ENCODE measurements around the gene SGCA.

Gene SGCA

DNA sequence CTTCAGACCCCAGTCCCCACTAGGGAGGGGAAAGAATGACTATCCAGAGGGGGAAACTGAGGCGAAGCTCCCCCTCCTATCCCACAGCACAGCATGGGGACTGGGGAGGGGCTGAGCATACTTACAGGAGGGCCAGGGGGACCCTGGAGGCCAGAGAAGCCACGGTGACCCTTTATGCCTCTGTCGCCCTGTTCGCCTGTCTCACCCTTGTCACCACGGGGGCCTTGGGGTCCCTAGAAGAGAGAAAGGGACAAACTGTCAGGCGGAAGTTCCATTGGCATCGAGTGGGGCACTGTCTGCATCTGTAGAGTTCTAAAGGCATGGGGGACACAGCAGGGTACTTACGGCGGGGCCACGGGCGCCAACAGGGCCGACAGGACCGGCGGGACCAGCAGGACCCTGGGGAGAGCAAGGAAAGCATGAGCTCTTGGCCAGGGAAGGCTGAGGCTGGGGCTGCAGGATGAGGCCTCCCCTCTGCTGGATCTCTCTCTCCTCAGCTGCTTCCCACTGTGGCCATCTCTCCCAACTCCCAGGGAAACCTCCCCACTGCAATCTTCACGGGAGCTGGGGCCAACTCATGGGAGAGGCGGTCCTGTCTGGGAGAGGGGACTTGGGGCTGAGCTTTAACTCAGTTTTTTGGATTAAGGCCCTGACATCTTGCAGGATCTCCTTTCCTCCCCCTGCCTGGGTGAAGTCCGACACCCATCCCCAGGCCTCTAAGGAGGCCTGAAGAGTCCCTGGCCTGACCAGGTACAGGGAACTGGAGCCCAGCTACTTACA is 22.1 kb downstream of the SGCA start:
- H3K27me3 Mint-ChIP-seq = peaks cover 23% of the 10 kb centered on the region
- no peak overlapping the region for H3K27ac Mint-ChIP-seq
- H3K9me3 Mint-ChIP-seq = no peaks in the 10 kb centered on the region
- H3K36me3 Mint-ChIP-seq = no peaks in the 10 kb centered on the region
- no peak overlapping the region for H3K4me3 Mint-ChIP-seq
- peaks cover 42% of the 10 kb centered on the region for H3K4me1 Mint-ChIP-seq
- no peak for ATAC-seq

DNA sequence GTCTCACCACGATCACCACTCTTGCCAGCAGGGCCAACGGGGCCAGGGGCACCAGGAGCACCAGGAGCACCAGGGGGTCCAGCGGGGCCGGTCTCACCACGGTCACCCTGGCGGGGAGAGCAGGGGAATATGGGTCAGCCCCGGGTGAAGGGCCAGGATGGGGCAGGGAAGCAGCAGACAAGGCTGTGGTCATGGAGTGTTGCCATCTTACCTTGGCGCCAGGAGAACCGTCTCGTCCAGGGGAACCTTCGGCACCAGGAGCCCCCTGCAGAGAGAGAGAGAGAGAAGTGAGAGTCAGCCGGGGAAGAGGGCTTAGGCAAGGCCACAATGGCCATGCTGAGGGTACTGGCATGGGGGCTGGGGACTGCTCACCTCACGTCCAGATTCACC is 22.7 kb downstream of the SGCA start:
- Mint-ChIP-seq H3K9me3 (no peaks in the 10 kb centered on the region), H3K4me1 (peaks cover 42% of the 10 kb centered on the region), H3K27me3 (peaks cover 25% of the 10 kb centered on the region), H3K4me3 (no peak overlapping the region), H3K27ac (no peak overlapping the region), H3K36me3 (no peaks in the 10 kb centered on the region)
- no peak for ATAC-seq

DNA sequence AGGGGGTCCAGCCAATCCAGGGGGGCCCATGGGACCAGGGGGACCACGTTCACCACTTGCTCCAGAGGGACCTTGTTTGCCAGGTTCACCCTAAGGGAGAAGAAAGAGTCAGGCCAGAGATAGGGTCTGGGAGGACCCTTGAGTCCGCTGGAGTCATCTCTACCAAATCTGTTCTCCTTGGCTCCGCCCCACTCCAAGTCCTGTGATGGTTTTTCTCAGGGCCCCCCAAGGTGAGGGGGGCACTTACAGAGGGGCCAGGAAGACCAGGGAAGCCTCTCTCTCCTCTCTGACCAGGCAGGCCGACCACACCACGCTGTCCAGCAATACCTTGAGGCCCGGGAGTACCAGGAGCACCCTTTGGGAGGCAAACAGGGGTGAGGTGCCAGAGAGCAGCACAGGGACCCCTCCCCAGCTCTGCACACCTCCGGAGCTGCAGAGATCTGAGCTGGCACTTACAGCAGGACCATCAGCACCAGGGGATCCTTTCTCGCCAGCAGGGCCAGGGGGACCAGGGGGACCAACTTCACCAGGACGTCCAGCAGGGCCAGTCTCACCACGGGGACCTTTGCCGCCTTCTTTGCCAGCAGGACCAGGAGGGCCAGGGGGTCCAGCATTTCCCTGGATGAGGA is 23.2 kb downstream of the SGCA start:
- ATAC-seq = no peak
- Mint-ChIP-seq H3K4me3 (no peak overlapping the region), H3K27me3 (peaks cover 30% of the 10 kb centered on the region), H3K27ac (no peak overlapping the region), H3K9me3 (no peaks in the 10 kb centered on the region), H3K4me1 (peaks cover 42% of the 10 kb centered on the region), H3K36me3 (no peaks in the 10 kb centered on the region)

DNA sequence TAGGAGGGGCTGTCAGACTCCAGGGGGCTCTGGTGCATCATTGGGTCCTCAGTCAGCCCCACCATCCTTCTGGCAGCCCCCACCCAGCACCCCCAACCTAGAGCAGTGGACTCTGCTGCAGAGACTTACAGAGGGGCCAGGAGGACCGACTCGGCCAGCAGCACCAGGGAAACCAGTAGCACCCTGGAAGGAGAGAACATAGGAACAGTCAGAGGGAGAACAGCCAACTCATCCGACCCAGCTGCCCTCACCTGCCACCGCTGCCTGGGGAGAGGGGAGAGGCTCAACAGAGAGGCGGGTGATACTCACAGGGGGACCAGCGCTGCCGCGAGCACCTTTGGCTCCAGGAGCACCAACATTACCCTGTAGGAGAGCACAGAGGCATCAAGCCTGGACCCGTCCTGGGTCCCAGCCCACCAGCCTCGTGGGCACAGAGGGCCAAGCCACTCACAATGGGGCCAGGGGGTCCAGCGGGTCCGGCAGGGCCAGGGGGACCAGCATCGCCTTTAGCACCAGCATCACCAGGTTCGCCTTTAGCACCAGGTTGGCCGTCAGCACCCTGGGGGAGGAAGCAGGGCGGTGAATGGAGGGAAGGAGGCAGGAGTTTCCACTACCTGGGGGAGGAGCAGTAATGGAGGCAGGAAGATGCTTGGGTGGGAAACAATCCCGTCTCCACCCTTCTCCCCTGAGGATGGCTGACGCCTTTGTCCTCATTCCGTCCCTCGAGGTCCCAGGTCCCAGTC is 23.9 kb downstream of the SGCA start:
- no peak overlapping the region for H3K4me3 Mint-ChIP-seq
- no peaks in the 10 kb centered on the region for H3K9me3 Mint-ChIP-seq
- H3K27ac Mint-ChIP-seq = no peak overlapping the region
- ATAC-seq = no peak
- peaks cover 33% of the 10 kb centered on the region for H3K27me3 Mint-ChIP-seq
- peaks cover 38% of the 10 kb centered on the region for H3K4me1 Mint-ChIP-seq
- no peaks in the 10 kb centered on the region for H3K36me3 Mint-ChIP-seq

DNA sequence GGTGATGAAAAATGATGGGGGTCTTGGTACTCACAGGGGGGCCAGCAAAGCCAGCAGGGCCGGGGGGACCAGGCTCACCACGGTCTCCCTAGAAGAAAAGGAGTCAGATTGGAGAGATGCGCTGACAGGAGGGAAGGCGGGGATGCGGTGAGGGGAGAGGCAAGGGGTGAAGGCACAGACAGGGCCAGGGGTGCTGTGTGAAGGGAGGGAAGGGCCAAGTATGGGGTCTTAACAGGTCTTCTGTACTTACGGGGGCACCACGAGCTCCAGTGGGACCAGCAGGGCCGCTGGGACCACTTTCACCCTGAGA is 24.4 kb downstream of the SGCA start:
- H3K36me3 Mint-ChIP-seq = no peaks in the 10 kb centered on the region
- peaks cover 34% of the 10 kb centered on the region for H3K4me1 Mint-ChIP-seq
- H3K9me3 Mint-ChIP-seq = no peaks in the 10 kb centered on the region
- H3K27me3 Mint-ChIP-seq = peaks cover 34% of the 10 kb centered on the region
- H3K27ac Mint-ChIP-seq = no peak overlapping the region
- H3K4me3 Mint-ChIP-seq = no peak overlapping the region
- no peak for ATAC-seq

DNA sequence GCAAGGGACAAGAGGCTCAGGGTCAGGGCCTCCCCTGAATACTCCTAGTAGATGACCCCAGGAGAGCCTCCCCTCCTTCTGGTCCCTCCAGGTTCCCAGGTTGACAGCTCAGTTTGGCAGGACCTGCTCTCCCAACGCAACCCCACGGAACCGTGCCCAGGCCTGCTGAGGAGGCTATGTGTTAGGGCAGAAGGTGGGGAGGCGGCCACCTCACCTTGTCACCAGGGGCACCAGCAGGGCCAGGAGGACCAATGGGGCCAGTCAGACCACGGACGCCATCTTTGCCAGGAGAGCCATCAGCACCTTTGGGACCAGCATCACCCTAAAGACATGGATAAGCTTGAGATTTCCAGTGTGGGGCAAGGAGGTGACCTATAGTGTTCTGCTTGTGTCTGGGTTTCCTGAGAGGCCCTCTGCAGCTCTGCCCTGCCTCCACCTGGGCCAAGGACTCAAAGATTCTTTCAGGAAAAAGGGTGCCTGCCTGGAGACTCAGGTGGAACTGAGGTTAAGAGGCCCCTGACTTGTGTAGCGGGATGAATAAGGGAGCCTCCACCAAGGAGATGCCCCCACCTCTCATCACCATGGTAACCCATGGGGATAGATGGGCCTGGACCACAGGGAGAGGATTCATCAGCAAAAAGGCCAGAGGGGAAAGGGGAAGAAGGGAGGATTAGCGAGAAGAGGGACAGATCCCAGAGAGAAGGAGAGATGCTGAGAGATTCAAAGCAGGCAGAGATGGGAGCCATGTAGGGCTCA is 25.0 kb downstream of the SGCA start:
- Mint-ChIP-seq H3K36me3 (no peaks in the 10 kb centered on the region), H3K27ac (no peak overlapping the region), H3K4me1 (peaks cover 34% of the 10 kb centered on the region), H3K4me3 (no peak overlapping the region), H3K9me3 (no peaks in the 10 kb centered on the region), H3K27me3 (peaks cover 39% of the 10 kb centered on the region)
- ATAC-seq = no peak

DNA sequence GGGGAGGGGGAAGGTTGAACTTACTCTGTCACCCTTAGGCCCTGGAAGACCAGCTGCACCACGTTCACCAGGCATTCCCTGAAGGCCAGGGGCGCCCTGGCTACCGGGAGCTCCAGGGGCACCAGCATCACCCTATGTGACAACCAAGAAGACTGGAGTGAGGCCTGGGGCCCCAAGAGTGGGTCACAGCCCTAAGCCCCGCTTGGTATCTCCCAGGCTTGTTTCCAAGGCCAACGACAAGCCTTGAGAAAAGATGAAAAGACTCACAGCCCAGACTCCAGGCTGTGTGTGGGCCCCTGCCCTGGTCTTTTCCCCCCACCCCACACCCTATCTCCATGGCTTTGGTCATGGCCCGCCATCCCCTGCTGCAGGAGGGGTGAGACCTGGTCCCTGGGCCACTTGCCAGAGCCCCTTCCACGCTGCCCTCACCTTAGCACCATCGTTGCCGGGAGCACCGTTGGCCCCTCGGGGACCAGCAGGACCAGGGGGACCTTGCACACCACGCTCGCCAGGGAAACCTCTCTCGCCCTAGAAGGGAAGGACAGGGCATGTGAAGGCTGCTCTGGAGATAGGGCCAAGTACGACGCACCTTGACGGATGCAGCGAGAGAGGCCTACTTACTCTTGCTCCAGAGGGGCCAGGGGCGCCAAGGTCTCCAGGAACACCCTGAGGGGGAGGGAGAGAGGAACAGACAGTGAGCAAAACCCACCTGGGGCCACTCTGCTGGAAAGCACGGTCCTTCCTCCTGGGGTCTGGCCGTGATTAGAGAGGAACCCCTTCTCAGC is 25.7 kb downstream of the SGCA start:
- H3K36me3 Mint-ChIP-seq = no peaks in the 10 kb centered on the region
- no peaks in the 10 kb centered on the region for H3K9me3 Mint-ChIP-seq
- peaks cover 32% of the 10 kb centered on the region for H3K4me1 Mint-ChIP-seq
- H3K27ac Mint-ChIP-seq = no peak overlapping the region
- no peak for ATAC-seq
- peaks cover 41% of the 10 kb centered on the region for H3K27me3 Mint-ChIP-seq
- no peak overlapping the region for H3K4me3 Mint-ChIP-seq

DNA sequence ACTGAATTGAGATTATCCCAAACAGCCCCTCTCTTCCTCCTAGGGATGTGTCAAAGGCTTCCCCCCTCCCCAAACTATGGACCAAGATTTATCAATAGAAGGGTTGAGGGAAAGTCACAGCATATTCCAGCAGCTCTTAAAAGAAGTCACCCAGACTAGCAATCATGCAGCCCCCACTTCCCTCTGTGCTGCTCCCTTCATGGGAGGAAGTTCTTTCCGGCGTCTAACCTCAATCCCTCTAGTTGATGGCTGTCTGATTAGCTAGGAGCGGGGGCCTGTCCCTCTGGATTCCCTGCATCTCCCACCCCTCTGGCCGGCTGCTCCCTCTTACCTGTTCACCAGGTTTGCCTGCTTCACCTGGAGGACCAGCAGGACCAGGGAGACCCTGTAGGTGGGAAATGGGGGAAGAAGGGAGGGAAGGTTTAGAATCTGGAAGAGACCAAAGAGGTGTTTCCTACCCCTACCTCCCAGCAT is 26.4 kb downstream of the SGCA start:
- no peak overlapping the region for H3K4me3 Mint-ChIP-seq
- ATAC-seq = no peak
- no peaks in the 10 kb centered on the region for H3K9me3 Mint-ChIP-seq
- peak overlapping the region; percentile 8 for H3K27ac Mint-ChIP-seq
- H3K27me3 Mint-ChIP-seq = peaks cover 41% of the 10 kb centered on the region
- no peaks in the 10 kb centered on the region for H3K36me3 Mint-ChIP-seq
- H3K4me1 Mint-ChIP-seq = peaks cover 32% of the 10 kb centered on the region

DNA sequence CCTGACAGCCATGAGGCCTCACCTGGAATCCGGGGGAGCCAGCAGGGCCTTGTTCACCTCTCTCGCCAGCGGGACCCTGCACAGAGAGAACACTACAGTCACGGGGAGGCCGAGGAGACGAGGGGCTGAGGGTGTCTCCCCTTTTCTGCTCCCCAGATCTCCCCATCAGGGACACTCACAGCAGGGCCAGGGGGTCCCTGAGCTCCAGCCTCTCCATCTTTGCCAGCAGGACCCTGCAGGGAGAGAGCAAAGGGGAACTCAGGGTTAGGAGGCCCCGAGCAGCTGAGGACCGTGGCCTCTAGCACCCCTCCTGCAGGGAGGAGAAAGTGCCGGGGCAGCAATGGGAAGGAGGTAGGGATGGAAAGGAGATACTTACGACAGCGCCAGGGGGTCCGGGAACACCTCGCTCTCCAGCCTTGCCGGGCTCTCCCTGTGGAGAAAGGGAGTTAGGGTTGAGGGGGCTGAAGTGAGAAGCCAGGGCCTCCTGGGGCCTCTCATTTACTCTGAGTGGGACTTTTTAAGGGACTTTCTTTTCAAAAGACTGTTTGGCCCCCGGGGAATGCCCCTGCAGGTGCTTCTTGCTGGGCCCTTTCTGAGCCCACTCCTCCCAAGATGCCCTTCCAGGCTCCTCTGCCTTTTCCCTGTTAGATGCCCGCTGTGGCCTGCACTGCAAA is 26.9 kb downstream of the SGCA start:
- no peaks in the 10 kb centered on the region for H3K36me3 Mint-ChIP-seq
- no peak overlapping the region for H3K4me3 Mint-ChIP-seq
- peaks cover 47% of the 10 kb centered on the region for H3K27me3 Mint-ChIP-seq
- H3K4me1 Mint-ChIP-seq = peaks cover 32% of the 10 kb centered on the region
- H3K9me3 Mint-ChIP-seq = no peaks in the 10 kb centered on the region
- ATAC-seq = peak; percentile 22
- H3K27ac Mint-ChIP-seq = peak overlapping the region; percentile 8

DNA sequence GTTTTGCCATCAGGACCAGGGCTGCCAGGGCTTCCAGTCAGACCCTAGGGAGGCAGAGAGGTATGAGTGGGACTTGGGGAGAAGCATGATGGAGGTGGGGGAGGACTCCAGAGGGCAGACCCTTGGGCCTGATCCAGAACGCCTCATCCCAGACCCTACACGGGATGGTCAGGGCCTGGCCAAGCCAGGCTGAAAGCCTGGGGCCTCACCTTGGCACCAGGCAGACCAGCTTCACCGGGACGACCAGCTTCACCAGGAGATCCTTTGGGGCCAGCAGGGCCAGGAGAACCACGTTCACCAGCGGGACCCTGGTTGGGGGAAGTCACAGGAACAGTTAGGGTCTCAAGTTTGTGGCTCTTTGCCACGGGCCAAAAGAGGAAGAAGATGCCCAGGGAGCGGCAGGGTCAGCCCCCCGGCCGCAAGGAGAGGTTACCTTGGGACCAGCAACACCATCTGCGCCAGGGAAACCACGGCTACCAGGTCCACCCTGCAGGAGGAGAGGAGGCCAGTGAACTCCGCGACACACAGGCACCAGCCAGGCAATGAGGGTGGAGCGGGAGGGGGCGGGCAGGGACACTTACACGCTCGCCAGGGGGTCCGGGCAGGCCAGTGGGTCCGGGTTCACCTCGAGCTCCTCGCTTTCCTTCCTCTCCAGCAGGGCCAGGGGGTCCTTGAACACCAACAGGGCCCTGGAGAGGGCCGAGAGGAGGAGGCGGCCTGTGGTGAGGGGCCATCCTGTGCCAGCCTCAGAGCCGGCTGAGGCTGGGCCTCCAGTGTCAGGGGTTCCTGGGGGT is 28.5 kb downstream of the SGCA start:
- no peak overlapping the region for H3K4me3 Mint-ChIP-seq
- H3K4me1 Mint-ChIP-seq = peaks cover 32% of the 10 kb centered on the region
- no peak overlapping the region for H3K27ac Mint-ChIP-seq
- no peak for ATAC-seq
- no peaks in the 10 kb centered on the region for H3K36me3 Mint-ChIP-seq
- H3K27me3 Mint-ChIP-seq = peaks cover 46% of the 10 kb centered on the region
- no peaks in the 10 kb centered on the region for H3K9me3 Mint-ChIP-seq

DNA sequence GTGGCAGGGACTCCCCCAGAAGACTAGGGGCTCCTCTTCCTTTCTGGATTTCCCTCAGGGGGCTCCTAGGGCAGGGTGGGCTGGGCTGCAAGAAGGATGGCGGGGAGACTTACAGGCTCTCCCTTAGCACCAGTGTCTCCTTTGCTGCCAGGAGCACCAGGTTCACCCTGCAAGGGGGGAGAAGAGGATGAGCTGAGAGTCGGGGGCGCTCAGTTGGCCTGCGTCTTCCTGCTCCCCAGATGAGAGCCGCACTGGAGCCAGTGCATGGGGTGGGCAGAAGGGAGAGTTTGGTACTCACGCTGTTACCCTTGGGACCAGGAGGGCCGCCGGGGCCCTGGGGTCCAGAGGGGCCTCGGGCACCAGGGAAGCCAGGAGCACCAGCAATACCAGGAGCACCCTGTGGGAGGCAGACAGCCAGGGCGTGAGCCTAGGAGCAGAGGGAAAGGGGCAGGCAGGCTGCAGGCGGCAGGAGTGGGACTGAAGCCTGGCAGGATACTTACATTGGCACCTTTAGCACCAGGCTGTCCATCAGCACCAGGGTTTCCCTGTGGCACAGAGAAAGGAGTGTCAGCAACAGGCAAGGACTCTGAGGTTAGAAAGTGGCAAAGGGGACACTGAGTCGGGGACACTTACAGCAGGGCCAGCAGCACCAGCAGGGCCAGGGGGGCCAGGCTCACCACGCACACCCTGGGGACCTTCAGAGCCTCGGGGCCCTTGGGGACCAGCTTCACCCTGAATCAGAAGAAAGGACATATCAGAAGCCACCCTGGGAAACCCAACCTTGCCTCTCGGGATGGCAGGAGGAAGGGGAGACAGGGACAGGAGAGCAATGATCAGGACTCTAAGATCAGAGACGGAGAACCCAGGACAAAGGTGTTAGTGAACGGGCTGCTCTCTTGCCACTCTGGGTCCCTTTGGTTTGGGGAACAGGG is 29.4 kb downstream of the SGCA start:
- H3K27me3 Mint-ChIP-seq = peaks cover 37% of the 10 kb centered on the region

DNA sequence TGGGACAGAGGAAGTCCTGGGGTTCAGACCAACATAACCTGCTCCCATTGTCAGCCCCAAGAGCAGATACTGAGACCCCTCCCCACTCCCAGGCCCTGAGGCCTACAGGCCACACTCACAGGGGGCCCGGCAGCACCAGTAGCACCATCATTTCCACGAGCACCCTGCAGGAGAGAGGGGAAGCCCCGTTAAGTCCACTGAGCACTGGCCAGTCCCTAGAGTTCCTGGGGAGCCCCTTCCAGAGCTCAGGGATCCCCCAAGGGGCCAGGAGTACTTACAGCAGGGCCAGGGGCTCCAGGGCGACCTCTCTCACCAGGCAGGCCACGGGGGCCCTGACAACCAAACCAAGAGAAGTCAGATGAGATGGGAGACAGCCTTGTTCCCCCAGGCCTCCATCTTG is 30.2 kb downstream of the SGCA start:
- H3K27ac Mint-ChIP-seq = peak overlapping the region; percentile 20
- H3K4me1 Mint-ChIP-seq = peaks cover 38% of the 10 kb centered on the region
- no peak overlapping the region for H3K4me3 Mint-ChIP-seq
- H3K36me3 Mint-ChIP-seq = no peaks in the 10 kb centered on the region
- H3K9me3 Mint-ChIP-seq = no peaks in the 10 kb centered on the region
- ATAC-seq = no peak
- peaks cover 41% of the 10 kb centered on the region for H3K27me3 Mint-ChIP-seq

More for the DNA sequence above, 29.4 kb downstream of the SGCA start:
- no peak overlapping the region for H3K4me3 Mint-ChIP-seq
- H3K36me3 Mint-ChIP-seq = no peaks in the 10 kb centered on the region
- peak overlapping the region; percentile 20 for H3K27ac Mint-ChIP-seq
- H3K4me1 Mint-ChIP-seq = peaks cover 32% of the 10 kb centered on the region
- H3K9me3 Mint-ChIP-seq = no peaks in the 10 kb centered on the region
- no peak for ATAC-seq

DNA sequence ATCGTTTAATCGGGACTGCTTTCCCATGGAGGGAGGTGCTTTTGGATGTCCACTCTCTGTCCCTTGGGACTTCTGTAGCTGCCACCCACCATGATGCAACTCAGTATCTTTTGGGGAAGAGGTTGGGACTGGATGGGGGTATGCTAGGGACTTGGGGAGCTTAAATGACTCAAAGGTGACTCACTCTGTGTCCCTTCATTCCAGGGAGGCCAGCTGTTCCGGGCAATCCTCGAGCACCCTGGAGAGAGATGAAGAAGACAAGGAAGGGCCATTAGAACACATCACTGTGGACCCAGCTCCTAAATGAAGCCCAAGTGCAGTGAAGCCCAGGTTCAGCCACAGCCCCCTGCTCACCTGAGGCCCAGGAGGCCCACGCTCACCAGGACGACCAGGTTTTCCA is 31.0 kb downstream of the SGCA start:
- Mint-ChIP-seq H3K27me3 (peaks cover 49% of the 10 kb centered on the region), H3K36me3 (no peaks in the 10 kb centered on the region), H3K4me1 (peaks cover 42% of the 10 kb centered on the region), H3K9me3 (no peaks in the 10 kb centered on the region), H3K4me3 (no peak overlapping the region), H3K27ac (no peak overlapping the region)
- no peak for ATAC-seq

All from stimulated activated memory B cell treated with anti-CD40 and anti-IgM and Interleukin-4, amounts not matched to agents 10 μg/mL and 1 μg/mL and 100 μg/mL, for 72 hours (primary cell).